GM12875 (cell line): Measurements from ENCODE around the gene SCAPER.

Source experiments
- H3K4me3 ChIP-seq: one replicate; pipeline ENCODE4 v1.5.1; 2011; ENCODE audit warnings: low read depth, low read length, control low read depth
- TF ChIP-seq, protein P1 (sequence below): IDR thresholded peaks from 2 replicates; pipeline ENCODE4 v1.5.1; 2011; ENCODE audit warnings: low read depth, mild to moderate bottlenecking, control low read depth, inconsistent platforms, low read length, moderate library complexity, borderline replicate concordance; ENCODE audit not compliant: insufficient read depth

Gene SCAPER

GRCh38 chr15:76582550-76582949, 322.6 kb downstream of the SCAPER start:
- no peak overlapping the region for H3K4me3 ChIP-seq
- TF ChIP-seq, protein P1, sequence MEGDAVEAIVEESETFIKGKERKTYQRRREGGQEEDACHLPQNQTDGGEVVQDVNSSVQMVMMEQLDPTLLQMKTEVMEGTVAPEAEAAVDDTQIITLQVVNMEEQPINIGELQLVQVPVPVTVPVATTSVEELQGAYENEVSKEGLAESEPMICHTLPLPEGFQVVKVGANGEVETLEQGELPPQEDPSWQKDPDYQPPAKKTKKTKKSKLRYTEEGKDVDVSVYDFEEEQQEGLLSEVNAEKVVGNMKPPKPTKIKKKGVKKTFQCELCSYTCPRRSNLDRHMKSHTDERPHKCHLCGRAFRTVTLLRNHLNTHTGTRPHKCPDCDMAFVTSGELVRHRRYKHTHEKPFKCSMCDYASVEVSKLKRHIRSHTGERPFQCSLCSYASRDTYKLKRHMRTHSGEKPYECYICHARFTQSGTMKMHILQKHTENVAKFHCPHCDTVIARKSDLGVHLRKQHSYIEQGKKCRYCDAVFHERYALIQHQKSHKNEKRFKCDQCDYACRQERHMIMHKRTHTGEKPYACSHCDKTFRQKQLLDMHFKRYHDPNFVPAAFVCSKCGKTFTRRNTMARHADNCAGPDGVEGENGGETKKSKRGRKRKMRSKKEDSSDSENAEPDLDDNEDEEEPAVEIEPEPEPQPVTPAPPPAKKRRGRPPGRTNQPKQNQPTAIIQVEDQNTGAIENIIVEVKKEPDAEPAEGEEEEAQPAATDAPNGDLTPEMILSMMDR = no peak

GRCh38 chr15:76577879-76578512, 327.1 kb downstream of the SCAPER start:
- no peak overlapping the region for H3K4me3 ChIP-seq
- TF ChIP-seq, protein P1 = no peak

GRCh38 chr15:76576523-76577279, 328.4 kb downstream of the SCAPER start:
- H3K4me3 ChIP-seq = no peak overlapping the region
- TF ChIP-seq, protein P1 = no peak

DNA sequence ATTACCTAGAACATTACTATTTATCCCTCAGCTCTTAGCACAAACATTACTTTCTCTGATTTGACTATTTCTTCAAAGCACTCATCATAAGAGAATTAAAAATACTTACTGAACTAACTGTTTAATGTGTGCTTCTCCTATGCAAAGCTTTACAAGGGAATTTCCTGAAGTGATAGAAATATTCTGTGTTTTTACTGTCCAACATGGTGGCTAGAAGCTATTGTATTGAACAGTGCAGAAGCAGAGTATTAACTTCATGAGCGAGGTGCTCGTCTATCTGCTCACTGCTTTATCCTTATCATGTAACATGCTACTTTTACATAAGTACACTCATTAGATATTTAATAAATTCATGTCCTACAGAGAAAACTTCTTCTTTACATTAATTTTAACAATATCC, 329.5 kb downstream of the SCAPER start:
- no peak overlapping the region for H3K4me3 ChIP-seq
- TF ChIP-seq, protein P1 = no peak

DNA sequence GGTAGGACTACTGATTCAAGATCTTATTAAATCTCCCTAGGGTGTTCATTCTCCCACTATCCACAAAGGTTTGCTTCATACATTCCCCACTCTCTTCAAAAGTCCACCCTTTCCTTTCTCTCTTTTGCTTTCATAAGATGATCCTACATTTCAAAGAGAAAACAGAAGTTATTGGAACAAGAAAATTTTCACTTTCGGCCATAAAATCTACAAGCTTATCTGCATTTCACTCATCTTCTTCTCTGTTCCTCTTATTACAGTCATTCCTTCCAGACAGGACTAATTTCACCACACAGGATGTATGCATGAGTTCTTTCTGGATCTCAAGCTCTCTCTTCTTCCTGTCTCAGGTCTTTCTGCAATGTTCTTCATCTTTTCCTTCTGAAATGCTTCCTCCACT, 329.9 kb downstream of the SCAPER start:
- TF ChIP-seq, protein P1 = no peak
- no peak overlapping the region for H3K4me3 ChIP-seq

DNA sequence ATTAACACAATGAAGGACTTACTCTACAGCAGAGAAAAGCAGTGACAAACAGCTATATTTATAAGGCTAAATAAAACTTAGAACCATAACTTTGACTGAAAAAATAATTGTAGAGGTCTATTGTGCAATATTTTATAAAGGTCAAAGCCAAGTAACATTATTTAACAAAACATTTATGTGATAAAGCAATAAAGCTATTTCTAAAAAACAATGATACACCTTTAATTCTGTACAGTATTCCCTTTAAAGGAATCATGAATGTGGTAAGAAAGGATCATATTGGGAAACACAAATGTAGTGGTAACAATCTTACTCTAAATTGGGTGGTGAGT, 332.2 kb downstream of the SCAPER start:
- TF ChIP-seq, protein P1 = no peak
- no peak overlapping the region for H3K4me3 ChIP-seq

- TF ChIP-seq, protein P1 = no peak
These were observed 338.9 kb downstream of the SCAPER start for GRCh38 chr15:76566276-76566675.

More at GRCh38 chr15:76566276-76566675, 338.9 kb downstream of the SCAPER start:
- H3K4me3 ChIP-seq = no peak overlapping the region
